ENCODE measurements around the gene TSSC4.

DNA sequence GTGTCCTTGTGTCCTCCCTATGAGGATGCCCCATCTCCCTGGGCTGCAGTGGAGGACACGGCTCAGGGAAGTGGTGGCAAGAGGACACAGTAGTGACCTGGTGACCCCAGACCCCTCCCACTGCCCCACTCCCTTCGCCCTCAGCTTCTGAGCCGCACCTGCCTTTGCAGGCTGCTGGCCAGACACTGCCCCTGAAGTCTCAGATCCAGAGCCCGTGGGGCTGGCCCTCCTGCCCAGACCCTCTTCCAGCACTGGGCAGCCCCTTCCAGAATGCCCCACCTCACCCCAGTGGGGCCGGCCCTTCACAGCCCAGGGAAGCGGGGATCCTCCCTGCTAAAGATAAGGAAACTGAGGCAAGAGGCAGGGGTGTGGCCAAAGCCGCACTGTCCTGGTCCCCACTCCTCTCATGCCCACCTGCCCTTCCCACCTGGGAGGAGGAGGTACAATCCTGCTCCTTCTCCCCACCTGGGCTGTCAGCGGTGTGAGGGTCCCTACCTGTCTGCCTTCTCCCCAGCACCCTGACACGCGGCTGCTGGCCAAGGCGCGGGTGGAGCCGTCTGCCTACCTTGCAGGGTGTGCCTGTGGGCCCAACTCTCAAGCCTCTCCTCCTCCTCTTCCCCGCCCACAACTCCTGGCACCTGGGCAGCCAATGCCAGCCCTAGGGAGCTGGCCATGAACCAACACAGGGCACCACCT is 26.4 kb downstream of the TSSC4 start:
- TF ChIP-seq SMAD1 (IDR thresholded peaks at IDR 0.05; ENCODE audit: low read depth, low read length, partially characterized antibody) = no peak
- TF ChIP-seq, protein P1, sequence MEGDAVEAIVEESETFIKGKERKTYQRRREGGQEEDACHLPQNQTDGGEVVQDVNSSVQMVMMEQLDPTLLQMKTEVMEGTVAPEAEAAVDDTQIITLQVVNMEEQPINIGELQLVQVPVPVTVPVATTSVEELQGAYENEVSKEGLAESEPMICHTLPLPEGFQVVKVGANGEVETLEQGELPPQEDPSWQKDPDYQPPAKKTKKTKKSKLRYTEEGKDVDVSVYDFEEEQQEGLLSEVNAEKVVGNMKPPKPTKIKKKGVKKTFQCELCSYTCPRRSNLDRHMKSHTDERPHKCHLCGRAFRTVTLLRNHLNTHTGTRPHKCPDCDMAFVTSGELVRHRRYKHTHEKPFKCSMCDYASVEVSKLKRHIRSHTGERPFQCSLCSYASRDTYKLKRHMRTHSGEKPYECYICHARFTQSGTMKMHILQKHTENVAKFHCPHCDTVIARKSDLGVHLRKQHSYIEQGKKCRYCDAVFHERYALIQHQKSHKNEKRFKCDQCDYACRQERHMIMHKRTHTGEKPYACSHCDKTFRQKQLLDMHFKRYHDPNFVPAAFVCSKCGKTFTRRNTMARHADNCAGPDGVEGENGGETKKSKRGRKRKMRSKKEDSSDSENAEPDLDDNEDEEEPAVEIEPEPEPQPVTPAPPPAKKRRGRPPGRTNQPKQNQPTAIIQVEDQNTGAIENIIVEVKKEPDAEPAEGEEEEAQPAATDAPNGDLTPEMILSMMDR (IDR thresholded peaks at IDR 0.05 in 2 of 3, conservative IDR thresholded peaks at IDR 0.05 in 1 of 3; ENCODE audit: insufficient read depth in 2 of 3, low read depth in 1 of 3, low read length in 3 of 3) = no peak
- no peak for TF ChIP-seq SIRT6 (IDR thresholded peaks at IDR 0.05; ENCODE audit: low read depth, low read length)
- no peak for TF ChIP-seq PHF8 (IDR thresholded peaks at IDR 0.05; ENCODE audit: borderline replicate concordance, low read length)
- no peak for TF ChIP-seq ZNF830 (CRISPR knock-in tag; IDR thresholded peaks at IDR 0.05)
- no peak for TF ChIP-seq TAF1 (IDR thresholded peaks at IDR 0.05; ENCODE audit: control insufficient read depth, extremely low read depth, insufficient read depth, low read length, severe bottlenecking)
- TF ChIP-seq, protein P2, sequence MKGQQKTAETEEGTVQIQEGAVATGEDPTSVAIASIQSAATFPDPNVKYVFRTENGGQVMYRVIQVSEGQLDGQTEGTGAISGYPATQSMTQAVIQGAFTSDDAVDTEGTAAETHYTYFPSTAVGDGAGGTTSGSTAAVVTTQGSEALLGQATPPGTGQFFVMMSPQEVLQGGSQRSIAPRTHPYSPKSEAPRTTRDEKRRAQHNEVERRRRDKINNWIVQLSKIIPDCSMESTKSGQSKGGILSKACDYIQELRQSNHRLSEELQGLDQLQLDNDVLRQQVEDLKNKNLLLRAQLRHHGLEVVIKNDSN (CRISPR knock-in tag; IDR thresholded peaks at IDR 0.05) = no peak
- TF ChIP-seq SRSF1 (IDR thresholded peaks at IDR 0.05; ENCODE audit: low read depth, low read length) = no peak
- TF ChIP-seq PHTF2 (CRISPR knock-in tag; IDR thresholded peaks at IDR 0.05) = no peak
- no peak for TF ChIP-seq SIN3A (IDR thresholded peaks at IDR 0.05; ENCODE audit: borderline replicate concordance in 2 of 2, control insufficient read depth in 1 of 2, low read depth in 2 of 2, low read length in 2 of 2)
- TF ChIP-seq SMC3 (conservative IDR thresholded peaks at IDR 0.05; ENCODE audit: insufficient read depth, low read depth, low read length) = no peak

Measured in K562 (cell line).